Astrocyte (in vitro differentiated cells and primary cell): ENCODE results near the gene THBS3.

ENCODE experiments used
- CTCF ChIP-seq: IDR thresholded peaks from 2 replicates; pipeline ENCODE4 v1.5.1; 2011; ENCODE audit warnings: low read depth, mild to moderate bottlenecking, inconsistent platforms, low read length, moderate library complexity; ENCODE audit not compliant: insufficient read depth
- EZH2 ChIP-seq: IDR thresholded peaks from 2 replicates; pipeline ENCODE4 v1.6.1; 2012; ENCODE audit warnings: mild to moderate bottlenecking, low read length, inconsistent platforms; ENCODE audit not compliant: insufficient read depth

DNA sequence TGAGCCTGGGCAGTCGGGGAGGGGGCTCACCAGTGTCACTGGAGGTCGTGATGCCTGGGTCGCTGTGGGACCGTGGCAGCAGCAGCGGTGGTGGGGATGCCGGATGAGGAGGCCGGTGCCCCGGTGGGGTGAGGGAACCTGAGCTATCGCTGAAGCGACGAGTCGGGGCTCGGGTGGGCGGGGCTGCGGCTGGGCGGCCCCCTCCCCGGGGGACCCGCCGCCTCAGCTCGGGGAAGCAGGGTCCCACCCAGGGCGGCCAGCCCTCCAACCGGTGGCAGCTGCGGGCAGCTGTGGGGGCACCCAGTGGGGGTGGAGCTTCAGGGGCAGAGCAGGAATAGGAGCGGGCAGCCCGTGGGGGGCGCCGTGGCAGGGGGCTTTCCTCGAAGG is 42.5 kb upstream of the THBS3 start:
- TF ChIP-seq EZH2 (no peak), CTCF (no peak)
